MM.1S (cell line): Measurements from ENCODE around the gene CAP2.

ENCODE experiments used
- DNase-seq: peaks from one replicate; pipeline ENCODE4 v3.0.0-alpha.2; 2015
- H2AFZ ChIP-seq: fragments of 300-600 bp; sonication (generic); 2 replicates; pipeline ENCODE4 v1.6.0; 2016; ENCODE audit warnings: antibody characterized with exemption, low read length
- H3F3A ChIP-seq: fragments of 300-600 bp; sonication (generic); 2 replicates; pipeline ENCODE4 v1.6.1; 2016; ENCODE audit warnings: mild to moderate bottlenecking, antibody characterized with exemption, low read length, moderate library complexity, mixed read lengths; ENCODE audit not compliant: insufficient read depth
- H3K27ac ChIP-seq: fragments of 300-600 bp; sonication (generic); 2 replicates; pipeline ENCODE4 v1.5.1; 2016; ENCODE audit warnings: mild to moderate bottlenecking, low read length
- H3K27me3 ChIP-seq: fragments of 300-600 bp; sonication (generic); replicated peaks from 2 replicates; pipeline ENCODE4 v1.6.0; 2016; ENCODE audit warnings: low read length; ENCODE audit not compliant: insufficient read depth
- H3K36me3 ChIP-seq: fragments of 300-600 bp; sonication (generic); replicated peaks from 2 replicates; pipeline ENCODE4 v1.6.1; 2016; ENCODE audit warnings: mild to moderate bottlenecking, low read length, mixed read lengths; ENCODE audit not compliant: insufficient read depth
- H3K4me1 ChIP-seq: fragments of 300-600 bp; sonication (generic); 2 replicates; pipeline ENCODE4 v1.6.1; 2016; ENCODE audit warnings: low read length, mixed read lengths
- H3K4me2 ChIP-seq: fragments of 300-600 bp; sonication (generic); 2 replicates; pipeline ENCODE4 v1.6.0; 2016; ENCODE audit warnings: low read depth, low read length
- H3K4me3 ChIP-seq: fragments of 300-600 bp; sonication (generic); 2 replicates; pipeline ENCODE4 v1.5.1; 2016; ENCODE audit warnings: low read length, mixed read lengths
- H3K79me2 ChIP-seq: fragments of 300-600 bp; sonication (generic); 2 replicates; pipeline ENCODE4 v1.6.1; 2016; ENCODE audit warnings: mixed run types, low read length, mixed read lengths
- H3K9ac ChIP-seq: fragments of 300-600 bp; sonication (generic); 2 replicates; pipeline ENCODE4 v1.6.1; 2016; ENCODE audit warnings: low read length, mixed read lengths
- H3K9me2 ChIP-seq: fragments of 300-600 bp; sonication (generic); replicated peaks from 2 replicates; pipeline ENCODE4 v1.6.1; 2016; ENCODE audit warnings: mild to moderate bottlenecking, low read length, mixed read lengths; ENCODE audit not compliant: insufficient read depth
- H3K9me3 ChIP-seq: fragments of 300-600 bp; sonication (generic); replicated peaks from 2 replicates; pipeline ENCODE4 v1.6.1; 2016; ENCODE audit warnings: mild to moderate bottlenecking, low read length, mixed read lengths; ENCODE audit not compliant: insufficient read depth
- H4K20me1 ChIP-seq: fragments of 300-600 bp; sonication (generic); 2 replicates; pipeline ENCODE4 v1.6.1; 2016; ENCODE audit warnings: mild to moderate bottlenecking, low read length, moderate library complexity, mixed read lengths; ENCODE audit not compliant: insufficient read depth
- EZH2 ChIP-seq: fragments of 300-600 bp; sonication (generic); optimal IDR thresholded peaks from 2 replicates; pipeline ENCODE3; 2017; ENCODE audit warnings: low read depth, mild to moderate bottlenecking, antibody characterized with exemption, low read length, mixed read lengths
- EZH2phosphoT487 ChIP-seq: fragments of 300-600 bp; sonication (generic); IDR thresholded peaks from 2 replicates; pipeline ENCODE4 v1.6.1; 2018; ENCODE audit warnings: antibody characterized with exemption, low read length
- TF ChIP-seq, protein P1 (sequence below): fragments of 300-600 bp; sonication (generic); IDR thresholded peaks from 2 replicates; pipeline ENCODE4 v1.5.1; 2016; ENCODE audit warnings: antibody characterized with exemption, low read length, mixed read lengths

CAP2 gene

DNA sequence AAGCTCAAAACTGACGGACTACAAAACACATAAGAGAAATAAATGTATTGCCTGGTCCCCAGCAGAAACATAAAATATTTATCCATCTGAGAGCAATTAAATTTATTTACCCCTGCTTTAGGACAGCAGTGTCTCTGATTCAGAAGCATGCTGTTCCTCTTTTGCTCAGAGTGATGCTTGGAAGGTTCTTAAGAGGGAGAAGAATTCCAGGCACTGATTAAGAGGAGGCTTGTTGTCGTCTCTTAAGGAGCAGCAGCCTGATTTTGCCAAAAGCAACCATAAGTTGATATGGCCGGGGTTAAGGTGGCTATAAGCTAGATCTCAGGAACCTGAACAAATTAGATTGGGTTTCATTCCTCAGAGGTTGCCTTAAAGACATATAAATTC lies 25.8 kb downstream of the CAP2 start:
- Histone ChIP-seq H3K4me3 (no peak overlapping the region), H3K79me2 (no peaks in the 10 kb centered on the region), H3K27me3 (no peaks in the 10 kb centered on the region), H2AFZ (no peak overlapping the region), H3K4me1 (no peaks in the 10 kb centered on the region), H3K27ac (no peak overlapping the region), H3K9ac (no peak overlapping the region), H3K4me2 (no peak overlapping the region), H3K9me2 (no peaks in the 10 kb centered on the region), H3K9me3 (no peaks in the 10 kb centered on the region), H3K36me3 (no peaks in the 10 kb centered on the region), H4K20me1 (no peaks in the 10 kb centered on the region), H3F3A (no peaks in the 10 kb centered on the region)
- DNase-seq = no peak
- no peak for TF ChIP-seq EZH2
- TF ChIP-seq, protein P1, sequence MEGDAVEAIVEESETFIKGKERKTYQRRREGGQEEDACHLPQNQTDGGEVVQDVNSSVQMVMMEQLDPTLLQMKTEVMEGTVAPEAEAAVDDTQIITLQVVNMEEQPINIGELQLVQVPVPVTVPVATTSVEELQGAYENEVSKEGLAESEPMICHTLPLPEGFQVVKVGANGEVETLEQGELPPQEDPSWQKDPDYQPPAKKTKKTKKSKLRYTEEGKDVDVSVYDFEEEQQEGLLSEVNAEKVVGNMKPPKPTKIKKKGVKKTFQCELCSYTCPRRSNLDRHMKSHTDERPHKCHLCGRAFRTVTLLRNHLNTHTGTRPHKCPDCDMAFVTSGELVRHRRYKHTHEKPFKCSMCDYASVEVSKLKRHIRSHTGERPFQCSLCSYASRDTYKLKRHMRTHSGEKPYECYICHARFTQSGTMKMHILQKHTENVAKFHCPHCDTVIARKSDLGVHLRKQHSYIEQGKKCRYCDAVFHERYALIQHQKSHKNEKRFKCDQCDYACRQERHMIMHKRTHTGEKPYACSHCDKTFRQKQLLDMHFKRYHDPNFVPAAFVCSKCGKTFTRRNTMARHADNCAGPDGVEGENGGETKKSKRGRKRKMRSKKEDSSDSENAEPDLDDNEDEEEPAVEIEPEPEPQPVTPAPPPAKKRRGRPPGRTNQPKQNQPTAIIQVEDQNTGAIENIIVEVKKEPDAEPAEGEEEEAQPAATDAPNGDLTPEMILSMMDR = no peak
- TF ChIP-seq EZH2phosphoT487 = no peak

DNA sequence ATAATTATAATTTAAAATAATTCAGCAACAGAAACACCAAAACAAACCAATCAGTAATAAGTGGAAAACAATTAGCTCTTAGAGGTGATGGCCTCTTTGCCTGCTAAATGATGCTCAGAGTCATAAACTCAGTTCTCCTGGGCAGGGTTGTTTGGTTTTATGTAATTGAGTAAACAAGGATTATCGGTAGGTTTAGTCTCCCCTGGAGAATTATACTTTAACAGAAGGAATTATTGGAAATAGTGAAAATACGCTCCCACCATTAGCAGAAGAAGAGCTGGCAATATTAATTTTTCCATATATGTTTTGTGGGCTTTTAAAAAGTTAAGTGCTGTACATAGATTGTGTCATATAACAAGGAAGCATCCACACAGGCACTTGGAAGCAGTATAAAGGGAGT lies 27.0 kb downstream of the CAP2 start:
- no peak overlapping the region for H3K4me2 ChIP-seq

DNA sequence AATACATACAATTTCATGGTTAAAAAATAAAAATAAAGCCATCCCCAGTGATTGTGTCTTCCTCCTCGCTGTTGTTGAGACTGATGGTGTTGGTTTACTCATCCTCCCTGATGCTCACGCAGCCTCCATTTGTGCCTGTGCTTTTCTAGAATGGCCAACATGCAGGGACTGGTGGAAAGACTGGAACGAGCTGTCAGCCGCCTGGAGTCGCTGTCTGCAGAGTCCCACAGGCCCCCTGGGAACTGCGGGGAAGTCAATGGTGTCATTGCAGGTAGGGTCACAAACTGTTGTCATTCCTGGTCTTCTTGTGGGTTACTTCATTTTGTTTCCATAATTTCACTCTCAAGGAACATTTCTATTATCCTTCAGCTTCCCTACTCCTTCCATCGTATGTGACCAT lies 28.0 kb downstream of the CAP2 start:
- no peaks in the 10 kb centered on the region for H3K27me3 ChIP-seq
- no peak overlapping the region for H2AFZ ChIP-seq
- H3F3A ChIP-seq = no peaks in the 10 kb centered on the region
- no peaks in the 10 kb centered on the region for H3K36me3 ChIP-seq
- no peaks in the 10 kb centered on the region for H3K79me2 ChIP-seq
- H3K4me3 ChIP-seq = no peak overlapping the region
- H3K27ac ChIP-seq = no peak overlapping the region
- no peak overlapping the region for H3K9ac ChIP-seq
- DNase-seq = no peak
- H4K20me1 ChIP-seq = no peaks in the 10 kb centered on the region
- H3K9me2 ChIP-seq = no peaks in the 10 kb centered on the region
- no peaks in the 10 kb centered on the region for H3K4me1 ChIP-seq
- TF ChIP-seq EZH2phosphoT487 (no peak), EZH2 (no peak)
- TF ChIP-seq, protein P1 = no peak
- H3K9me3 ChIP-seq = no peaks in the 10 kb centered on the region
- H3K4me2 ChIP-seq = no peak overlapping the region

More for the DNA sequence above, 27.0 kb downstream of the CAP2 start:
- Histone ChIP-seq H3K36me3 (no peaks in the 10 kb centered on the region), H2AFZ (no peak overlapping the region), H3K27me3 (no peaks in the 10 kb centered on the region), H3K4me1 (no peaks in the 10 kb centered on the region), H4K20me1 (no peaks in the 10 kb centered on the region), H3K79me2 (no peaks in the 10 kb centered on the region), H3K4me3 (no peak overlapping the region), H3F3A (no peaks in the 10 kb centered on the region), H3K9me3 (no peaks in the 10 kb centered on the region), H3K27ac (no peak overlapping the region), H3K9ac (no peak overlapping the region), H3K9me2 (no peaks in the 10 kb centered on the region)
- TF ChIP-seq EZH2 (no peak), EZH2phosphoT487 (no peak)
- TF ChIP-seq, protein P1 = no peak
- no peak for DNase-seq
